HG02943 (cell line): Measurements from ENCODE around the gene EHD4.
A peak's percentile ranks its signal among the peaks of the same experiment; 100 is the strongest.

Source experiments
- ATAC-seq: cut with Tn5 transposase; IDR thresholded peaks from one replicate; pipeline ENCODE4 v1.9.1; 2021; ENCODE audit warnings: mild to moderate bottlenecking, low read depth, moderate library complexity; ENCODE audit not compliant: unreplicated experiment

Gene EHD4

DNA sequence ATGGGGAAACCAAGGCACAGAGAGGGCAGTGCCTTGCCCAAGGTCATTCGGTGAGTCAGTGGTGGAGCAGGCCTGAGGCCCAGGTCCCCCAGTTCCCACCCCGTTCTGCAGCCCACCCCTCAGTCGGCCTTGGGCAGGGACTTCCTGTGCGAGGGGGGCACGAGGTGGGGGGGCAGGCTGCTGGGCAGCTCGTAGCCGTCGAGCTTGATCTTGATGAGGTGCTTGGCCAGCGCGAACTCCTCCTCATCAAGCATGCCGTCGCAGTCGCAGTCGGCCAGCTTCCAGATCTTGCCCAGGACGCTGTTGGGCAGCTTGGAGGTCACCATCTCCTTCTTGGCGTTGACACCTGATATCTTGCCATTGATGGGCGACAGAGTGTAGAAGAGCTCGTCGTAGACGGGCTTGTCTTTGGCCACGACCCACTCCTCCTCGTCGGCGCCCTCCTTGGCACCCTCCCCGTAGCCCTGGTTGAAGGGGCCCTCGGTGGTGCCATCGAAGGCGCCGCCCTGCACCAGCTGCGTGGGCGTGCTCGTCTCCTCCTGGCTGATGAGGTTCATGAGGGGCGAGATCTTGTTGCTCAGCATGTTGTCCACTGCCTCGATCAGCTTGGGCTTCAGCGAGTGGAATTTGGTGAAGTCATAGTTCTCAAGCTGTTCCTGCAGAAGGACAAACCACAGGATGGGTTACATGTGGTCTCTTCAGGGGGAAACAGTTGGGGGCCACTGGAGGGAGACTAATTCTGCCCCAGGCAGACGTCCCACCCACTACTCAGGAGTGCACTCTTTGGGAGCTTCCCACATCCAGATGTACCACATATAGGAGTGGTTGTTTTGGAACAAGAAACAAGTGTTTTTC is 71.6 kb downstream of the EHD4 start:
- ATAC-seq, result no peak

DNA sequence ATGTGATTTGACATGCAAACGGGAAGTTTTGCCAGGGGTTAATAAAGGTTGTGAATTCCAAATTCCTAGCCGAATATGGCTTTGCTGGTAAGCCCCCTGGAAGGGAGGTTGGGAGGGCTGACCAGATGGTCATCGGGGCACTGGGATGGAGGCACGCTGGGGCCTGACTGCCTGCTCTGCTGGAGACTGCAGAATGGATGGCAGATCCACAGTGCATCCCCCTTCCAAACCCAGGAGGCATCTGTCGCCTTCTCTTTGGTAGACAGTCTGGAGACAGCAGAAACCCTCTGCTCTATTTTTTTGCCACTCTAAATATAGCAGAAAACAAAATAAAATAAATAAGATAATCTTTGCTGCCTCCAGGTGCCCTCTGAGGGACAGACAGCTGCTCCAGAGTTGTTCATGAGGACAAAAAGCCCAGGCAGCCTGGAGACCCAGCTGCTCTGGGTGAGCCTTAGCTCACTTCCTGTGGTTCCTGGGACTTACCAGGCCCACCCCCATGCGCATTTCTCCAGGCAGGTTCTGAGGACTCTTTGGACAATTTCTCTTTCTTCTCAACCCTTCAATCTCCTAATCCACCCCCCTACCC is 72.4 kb downstream of the EHD4 start:
- ATAC-seq, result no peak

DNA sequence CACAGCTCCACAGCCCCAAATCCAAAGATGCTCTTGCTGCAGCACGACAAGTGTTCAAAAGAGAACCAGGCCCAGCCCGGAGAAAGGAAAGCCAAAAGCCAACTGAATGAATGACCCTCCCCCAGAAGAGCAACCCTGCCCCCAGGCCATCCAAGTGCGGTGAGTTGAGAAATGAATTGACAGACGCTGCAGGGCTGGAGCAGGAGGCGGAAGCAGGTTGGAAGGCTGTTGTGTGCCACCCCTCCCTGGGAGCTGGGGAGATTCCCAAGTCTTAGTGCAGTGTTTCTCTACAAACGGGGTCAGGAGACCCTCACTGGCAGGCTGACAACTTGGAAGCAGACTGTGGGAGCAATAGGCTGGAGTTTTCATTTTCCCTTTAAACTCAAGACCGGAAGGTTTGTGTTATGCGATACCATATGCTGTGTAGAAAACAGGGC is 75.0 kb downstream of the EHD4 start:
- ATAC-seq, result no peak

DNA sequence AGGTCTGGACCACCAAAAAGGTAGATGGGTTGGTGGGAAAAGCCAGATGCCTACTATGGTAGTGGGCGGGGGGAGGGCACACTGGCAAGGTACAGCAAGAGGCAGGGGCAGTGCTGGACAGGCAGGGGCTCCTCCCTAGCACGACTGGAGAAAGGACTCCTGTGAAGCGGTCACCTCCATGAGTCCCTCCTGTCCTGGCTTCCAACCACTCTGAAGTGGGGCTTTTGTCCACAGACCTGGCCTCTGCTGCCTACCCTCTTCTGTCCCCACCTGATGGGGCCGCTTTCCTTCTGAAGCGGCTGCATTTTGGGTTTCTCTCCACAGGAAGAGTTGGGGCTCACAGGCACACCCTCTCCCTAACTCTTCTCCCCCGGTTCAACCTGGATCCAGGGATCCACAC is 75.8 kb downstream of the EHD4 start:
- ATAC-seq, result no peak

DNA sequence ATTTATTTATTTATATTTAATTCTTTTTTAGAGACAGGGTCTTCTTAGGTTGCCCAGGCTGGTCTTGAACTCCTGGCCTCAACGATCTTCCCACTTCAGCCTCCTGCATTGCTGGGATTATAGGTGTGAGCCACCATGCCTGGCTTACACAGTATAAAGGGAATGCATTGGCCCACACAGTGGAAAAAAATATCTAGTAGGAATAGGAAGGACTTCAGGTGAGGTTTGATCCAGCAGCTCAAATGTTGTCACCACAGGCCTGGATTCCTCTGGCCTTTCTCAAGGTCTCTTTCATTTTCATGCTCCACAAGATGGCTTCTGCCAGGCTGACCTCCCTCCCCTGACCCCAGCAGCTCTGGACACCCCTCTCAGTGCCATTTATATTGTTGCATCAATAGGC is 76.4 kb downstream of the EHD4 start:
- ATAC-seq, result no peak

DNA sequence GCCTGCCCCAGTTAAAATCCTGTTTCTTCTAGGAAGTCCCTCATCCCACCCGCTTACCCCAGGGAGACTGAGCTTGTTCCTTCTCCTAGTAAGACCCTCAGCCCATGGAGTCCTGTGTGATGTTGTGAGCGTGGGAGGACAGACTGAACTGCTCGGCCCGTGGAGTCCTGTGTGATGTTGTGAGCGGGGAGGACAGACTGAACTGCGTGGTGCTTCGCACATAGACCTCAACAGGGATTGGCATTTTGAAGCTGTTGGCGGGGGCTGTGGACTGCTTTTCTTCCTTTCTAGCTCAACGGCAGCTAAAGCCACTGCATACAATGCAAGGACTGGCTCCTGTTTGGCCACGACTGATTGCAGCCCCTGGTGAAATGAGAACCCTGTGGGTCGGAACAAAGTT is 76.9 kb downstream of the EHD4 start:
- ATAC-seq, result no peak

DNA sequence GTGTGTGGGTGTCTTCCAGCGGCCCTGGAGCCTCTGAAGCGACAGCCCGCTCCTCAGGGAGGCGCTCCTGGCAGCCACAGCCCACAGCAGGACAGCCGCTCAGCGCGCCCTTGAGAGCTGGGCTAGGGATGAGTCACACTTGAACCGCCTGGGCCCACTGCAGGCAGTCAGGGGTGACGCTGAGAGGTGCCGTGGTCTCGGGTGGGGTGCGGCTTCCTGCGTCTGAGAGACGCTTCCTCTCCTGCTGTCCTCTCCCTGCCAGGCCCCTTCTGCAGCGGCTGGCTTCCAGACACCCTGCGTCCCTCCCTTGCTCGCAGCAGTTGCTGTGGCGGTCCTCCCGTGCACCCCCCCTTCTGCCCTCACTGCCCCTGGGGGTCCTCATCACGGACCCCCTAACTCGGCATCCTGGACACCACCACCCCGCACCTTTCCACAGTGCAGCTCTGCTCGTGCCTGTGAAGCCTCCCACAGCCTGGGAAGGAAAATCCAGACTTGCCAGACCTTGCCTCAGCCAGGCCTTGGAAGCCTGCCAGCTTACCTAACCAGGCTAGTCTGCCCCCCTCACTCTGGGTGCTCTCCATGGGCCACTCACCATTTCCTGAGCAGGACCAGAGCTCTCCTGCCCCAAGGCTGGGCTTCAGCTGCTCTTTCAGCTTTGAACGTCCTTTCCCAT is 77.4 kb downstream of the EHD4 start:
- peak; percentile 67 for ATAC-seq

DNA sequence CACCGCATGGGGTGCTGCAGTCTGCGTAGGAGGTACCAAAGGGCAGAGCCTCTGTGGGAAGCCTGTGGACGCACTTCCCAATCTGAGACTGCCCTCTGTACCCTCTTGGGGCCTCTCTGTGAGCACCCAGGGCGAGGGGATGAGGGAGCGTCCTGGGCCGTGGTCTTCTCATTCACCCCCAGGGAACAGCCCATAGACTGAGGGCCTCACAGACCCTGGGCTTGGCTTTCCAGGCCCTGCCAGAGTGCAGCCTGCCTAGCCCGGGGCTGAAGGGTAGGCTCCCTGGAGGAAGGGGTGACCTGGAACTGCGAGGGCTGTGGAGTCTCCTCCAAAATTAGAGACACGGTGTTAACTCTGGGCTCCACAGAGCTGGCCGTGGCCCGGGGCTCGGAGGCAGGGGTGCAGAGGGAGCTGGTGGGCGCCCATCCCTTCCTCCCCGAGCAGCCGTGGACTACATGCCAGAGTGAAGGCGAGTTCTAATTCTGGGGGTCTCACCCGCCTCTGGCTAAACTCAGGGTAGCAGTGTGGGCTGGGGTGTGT is 78.0 kb downstream of the EHD4 start:
- no peak for ATAC-seq

DNA sequence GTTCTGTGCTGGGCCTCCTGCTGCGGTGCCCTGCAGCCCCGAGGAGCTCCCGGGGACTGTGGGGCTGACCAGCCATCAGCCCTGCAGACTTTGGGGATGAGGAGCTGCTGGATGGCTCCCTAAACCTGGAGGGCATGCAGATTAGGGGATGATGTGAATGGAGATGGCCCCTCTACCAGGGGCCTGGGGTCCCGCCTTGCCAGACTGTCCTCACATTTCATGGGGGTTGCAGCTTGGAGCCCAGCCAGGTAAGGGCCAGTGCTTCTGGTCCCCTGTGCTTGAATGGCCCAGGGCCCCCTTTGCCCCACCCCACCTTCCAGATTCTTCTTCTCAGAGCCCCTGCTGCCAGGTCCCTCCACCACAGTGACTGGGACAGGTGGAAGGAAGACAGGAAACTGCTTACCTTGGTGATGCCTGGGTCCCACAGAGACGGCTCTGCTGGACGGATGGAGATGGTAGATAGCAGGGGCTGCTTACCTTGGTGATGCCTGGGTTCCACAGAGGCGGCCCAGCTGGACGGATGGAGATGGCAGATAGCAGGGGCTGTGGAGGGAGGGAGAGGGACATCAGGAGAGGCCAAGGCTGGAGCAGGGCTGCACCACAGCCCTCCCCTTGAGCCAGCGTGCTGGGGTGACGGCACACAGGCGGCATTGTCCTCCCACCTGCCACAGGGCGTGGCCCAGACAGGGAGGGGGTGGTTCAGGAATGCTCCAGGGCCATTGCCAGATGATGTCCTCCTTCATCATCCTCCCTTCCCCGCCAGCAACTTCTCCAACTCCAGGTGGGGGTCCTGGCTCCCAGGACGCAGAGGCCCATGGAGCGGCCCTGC is 78.7 kb downstream of the EHD4 start, which contains the start of gene SPTBN5:
TSS of gene SPTBN5 (minus strand) at position 632 of the 829 bp plus-strand sequence. CDS start at position 76, 556 bp downstream.
- ATAC-seq, result no peak

DNA sequence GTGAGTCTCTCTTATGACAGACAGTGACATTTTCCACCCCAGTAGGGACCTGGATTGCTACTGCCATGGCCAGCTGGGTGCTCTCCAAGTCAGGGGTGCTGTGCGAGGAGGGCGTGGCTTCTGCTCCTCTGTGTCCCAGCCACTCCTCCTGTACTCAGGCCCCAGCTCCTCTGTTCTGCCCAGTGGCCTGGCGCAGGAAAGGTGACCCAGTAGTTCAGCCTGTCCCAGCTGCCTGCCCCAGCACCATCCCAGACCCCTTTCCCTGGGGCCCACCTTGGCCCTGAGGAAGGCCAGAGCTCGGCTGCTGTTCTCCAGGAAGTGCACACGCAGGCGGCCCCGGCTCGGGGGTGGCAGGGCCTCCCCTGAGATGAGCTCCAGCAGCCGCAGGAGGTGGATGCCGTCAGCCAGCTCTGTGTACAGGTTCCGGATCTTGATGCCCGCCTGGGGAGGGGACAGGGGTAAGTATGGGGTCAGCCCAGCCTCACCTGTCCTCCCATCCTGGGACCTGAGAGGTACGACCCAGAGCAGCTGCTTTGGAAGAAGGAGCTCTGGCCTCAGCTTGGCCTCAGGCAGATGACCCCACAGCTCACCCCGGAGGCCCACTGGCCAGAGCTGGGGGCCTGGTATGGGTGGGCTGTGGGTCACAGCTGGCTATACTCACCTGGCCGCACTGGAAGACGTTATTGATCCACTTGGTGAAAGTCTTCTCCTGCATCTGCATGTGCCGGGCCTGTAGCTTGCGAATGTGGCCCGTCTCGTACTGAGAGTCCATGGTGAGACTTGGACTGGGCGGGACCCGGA is 79.5 kb downstream of the EHD4 start:
- no peak for ATAC-seq

DNA sequence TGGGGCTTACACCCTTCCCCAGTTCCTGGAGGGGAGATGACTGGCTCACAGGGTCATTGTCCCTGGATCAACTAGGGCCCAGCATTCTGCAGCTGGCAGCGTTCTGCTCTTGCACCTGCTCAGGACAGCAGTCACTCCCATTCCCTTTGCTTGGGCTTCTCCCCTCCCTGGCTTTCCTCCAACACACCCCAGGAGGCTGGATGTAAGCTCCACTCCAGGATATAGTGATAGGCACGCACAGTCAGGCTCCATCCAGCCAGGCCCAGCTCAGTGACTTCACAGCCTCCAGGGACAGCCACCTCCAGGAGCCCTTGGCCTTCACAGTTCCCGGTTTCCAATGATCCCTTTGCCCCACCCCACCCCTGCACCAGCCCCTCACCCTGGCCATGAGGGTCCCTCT is 80.4 kb downstream of the EHD4 start:
- no peak for ATAC-seq

DNA sequence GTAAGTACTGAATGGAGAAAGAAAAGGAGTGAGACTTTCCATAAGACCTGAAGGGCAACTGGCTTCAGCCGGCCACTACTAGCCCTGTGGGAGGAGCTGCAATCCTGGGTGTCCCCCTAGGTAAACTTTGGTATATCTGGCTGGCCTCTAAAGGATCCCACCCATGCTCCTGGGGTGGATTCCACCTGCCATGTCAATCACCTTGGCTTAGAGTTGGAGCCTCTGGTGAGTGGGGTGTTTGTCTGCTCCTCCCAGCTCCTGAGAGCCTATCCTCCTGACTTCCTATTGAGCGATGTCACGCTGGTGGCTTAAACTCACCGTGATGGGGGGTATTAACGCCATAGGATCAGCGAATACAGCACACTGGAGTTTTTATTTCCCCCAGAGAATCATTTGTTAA is 81.1 kb downstream of the EHD4 start:
- ATAC-seq, result no peak

DNA sequence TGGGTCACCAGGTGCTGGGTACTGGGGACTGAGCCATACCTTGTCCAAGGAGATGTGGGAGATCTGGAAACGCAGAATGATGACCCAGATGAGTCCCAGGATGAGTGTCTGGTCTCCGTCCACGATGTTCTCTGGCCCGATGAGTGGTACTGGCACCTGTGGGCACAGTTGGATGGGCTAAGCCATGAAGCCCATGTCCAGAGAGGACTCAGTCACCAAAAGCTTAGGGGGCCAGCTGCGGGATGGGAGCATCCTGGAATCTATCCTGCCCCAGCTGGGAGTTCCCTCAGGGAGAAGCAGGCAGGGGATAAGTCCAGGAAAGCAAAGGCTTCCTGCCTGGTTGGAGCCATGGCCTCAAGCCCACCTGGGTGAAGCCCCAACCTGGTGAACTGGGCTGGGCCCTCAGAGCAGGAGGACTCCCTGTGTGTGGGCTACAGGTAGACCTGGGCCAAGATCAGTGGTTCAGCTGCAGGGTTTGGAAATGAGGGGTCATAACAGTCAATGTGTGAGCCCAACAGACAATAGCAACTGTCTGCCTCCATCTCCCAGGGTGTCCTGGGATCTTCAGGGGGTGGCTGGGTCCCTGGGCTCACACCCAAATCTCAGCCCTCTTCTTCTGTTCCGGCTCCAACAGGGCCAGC is 82.2 kb downstream of the EHD4 start:
- ATAC-seq, result no peak

DNA sequence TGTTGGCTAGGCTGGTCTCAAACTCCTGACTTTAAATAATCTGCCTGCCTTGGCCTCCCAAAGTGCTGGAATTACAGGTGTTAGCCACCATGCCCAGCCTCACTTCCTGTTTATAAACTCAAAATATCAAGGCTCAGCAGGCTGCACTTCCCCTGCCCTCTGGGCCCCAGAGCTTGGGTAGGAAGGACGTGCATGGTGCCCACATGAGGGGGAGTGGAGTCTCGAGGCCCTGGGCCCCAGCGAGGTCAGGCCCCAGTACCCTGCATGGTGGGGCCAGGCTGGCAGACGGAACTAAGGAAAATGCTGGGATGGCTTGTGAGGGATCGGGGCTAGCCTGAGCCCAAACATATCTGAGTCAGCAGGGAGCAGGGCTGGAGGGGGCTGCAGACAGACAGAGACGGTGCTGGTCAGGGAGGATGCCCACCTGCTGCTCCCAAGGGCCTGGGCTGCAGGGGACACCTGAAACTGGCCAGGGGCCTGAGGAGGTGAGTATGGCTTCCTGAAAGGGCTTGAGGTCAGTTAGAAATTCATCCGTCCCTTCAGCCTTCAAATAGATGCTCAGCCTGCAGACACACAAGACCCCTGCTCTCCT is 83.6 kb downstream of the EHD4 start:
- no peak for ATAC-seq

DNA sequence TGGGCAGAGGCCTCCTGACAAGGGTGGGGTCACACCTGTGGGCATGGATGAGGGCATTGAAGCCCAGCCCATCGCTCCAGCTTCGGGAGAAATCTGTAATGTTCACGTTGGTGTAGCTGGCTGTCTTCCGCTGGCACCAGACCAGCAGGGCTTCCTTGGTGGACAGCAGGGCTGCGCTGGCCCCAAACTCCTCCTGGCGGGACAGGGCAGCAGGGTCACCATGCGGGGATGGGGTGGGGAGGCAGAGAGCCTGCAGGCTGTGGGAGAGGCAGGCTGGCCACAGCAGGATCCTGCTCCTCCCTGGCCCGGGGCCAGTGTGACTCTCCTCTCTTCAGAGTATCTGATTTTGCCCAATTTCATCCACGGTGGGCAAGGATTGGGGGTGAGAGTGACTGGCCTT is 84.5 kb downstream of the EHD4 start:
- ATAC-seq, result no peak

DNA sequence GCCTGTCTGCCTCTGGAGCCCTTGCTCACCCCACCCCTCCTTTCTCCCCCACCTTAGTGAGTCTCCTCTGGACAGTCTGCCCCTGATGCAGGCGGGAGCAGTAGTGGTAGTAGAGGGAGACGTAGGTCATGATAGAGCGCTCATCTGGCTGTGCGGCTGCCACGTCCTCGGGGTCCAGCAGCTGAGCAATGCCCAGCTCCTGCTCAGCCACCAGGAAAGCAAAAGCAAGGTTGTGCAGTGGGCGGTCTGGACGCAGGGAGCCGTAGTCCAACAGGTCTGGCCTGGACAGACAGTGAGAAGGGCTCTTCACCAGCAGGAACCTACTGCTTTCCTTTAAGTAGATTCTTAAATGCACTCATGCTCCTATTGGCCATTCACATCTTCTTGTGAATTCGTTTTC is 85.2 kb downstream of the EHD4 start:
- no peak for ATAC-seq

DNA sequence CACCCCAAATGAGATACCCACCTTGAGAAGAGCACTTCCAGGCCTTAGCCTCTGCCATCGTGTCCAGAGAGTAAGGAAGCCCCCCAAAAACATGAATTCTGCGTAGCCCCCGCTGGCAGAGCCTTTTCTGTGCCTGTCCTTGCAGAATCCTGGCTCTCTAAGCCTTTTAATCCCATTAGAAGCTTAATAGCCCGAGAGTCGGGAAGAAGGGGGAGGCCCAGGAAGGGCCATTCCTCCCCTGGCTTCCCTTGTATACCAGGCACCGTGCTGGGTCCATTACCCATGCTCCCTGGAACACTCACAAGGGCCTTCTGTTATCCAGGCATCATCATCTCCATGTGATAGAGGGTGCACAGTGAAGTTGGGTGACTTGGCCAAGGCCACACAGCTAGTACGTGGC is 85.6 kb downstream of the EHD4 start:
- ATAC-seq, result no peak

DNA sequence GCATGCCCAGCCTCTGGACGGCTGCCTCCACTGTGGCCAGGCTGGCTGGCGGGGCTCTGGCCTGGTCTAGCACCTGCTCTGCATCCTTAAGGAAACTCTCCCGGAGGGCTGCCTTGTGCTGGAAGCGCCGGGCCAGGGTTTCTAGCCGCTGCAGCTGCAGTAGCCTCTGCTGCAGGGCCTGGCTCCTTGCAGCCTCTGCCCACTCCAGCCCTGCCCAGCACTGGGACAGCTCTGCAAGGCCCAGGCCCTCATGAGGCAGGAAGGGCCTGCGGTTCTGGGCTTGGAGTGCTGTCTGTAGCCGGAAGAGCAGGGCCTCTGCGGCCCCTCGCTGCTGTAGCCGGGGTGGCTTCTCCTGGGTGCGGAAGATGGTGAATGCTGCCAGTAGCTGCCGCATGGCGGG is 86.5 kb downstream of the EHD4 start:
- ATAC-seq, result no peak

DNA sequence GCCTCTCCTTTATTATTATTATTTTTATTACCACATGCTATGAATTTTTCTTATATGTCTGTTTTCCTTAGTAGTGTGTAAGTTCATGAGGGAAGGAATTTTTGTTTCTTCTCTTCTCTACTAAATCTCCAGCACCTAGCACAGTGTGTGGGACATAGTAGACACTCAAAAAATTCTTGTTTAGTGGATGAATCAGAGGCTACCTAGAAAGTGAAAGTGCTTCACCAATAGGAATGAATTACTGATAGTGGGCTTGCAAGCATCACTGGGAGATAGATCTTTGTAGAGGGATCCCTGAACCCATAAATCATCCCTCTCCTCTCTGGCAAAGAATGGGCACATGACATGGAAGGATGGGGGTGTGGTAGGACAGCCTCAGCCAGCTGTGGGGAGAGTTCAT is 87.0 kb downstream of the EHD4 start:
- no peak for ATAC-seq
